OCI-LY1 (cell line): Measurements from ENCODE around the gene TCF25.

Experiments used
- CTCF ChIP-seq: fragments of 200-600 bp; sonication (generic), shearing (Covaris generic); IDR thresholded peaks from 2 replicates; pipeline ENCODE4 v1.5.1; 2017; ENCODE audit warnings: mild to moderate bottlenecking, antibody characterized with exemption, low read length, moderate library complexity, mixed read lengths
- EZH2 ChIP-seq: fragments of 200-600 bp; sonication (generic), shearing (Covaris generic); IDR thresholded peaks from 2 replicates; pipeline ENCODE4 v1.8.0; 2017; ENCODE audit warnings: borderline replicate concordance, mixed run types, mild to moderate bottlenecking, antibody characterized with exemption, low read length, moderate library complexity, mixed read lengths

- no peak for TF ChIP-seq CTCF
- TF ChIP-seq EZH2, result no peak
Measured at GRCh38 chr16:89956505-89957215, 83.3 kb downstream of the TCF25 start.
